Panc1 (cell line): ENCODE results near the gene ZC3HAV1. TPM values are rescaled to one million over a fixed set of nuclear protein-coding genes. Genes with fewer than 3 reads are reported as not detected.
A peak's percentile ranks its signal among the peaks of the same experiment; 100 is the strongest.

Experiments used
- ATAC-seq: fragments of 200-7000 bp; cut with Tn5 transposase; 2 replicates; pipeline ENCODE4 v1.9.1; 2020; ENCODE audit warnings: mild to moderate bottlenecking, moderate library complexity
- BruUV-seq: library from RNA; stranded (reverse); fragments of 400-500 nt; replicated peaks from 2 replicates; lab custom pipeline; 2021; lab: Mats Ljungman, UMichigan
- CTCF ChIA-PET: fragments of 300-600 bp; sonication (Branson Sonifier 250); formaldehyde crosslinking; loops from one replicate; lab custom pipeline; 2022; ENCODE audit warnings: antibody characterized with exemption; lab: Charles Lee
- POLR2A ChIA-PET: fragments of 300-600 bp; sonication (Branson Sonifier 250); formaldehyde crosslinking; loops from one replicate; lab custom pipeline; 2022; ENCODE audit warnings: antibody characterized with exemption; lab: Charles Lee
- DNase-seq: peaks from one replicate; pipeline ENCODE4 v3.0.0-alpha.2; 2010; ENCODE audit warnings: low read depth, low spot score
- H3K27ac ChIP-seq: 2 replicates; pipeline ENCODE4 v1.5.1; 2011; ENCODE audit warnings: mild to moderate bottlenecking, low read length, inconsistent platforms
- H3K27me3 ChIP-seq: fragments of 200-500 bp; sonication (Bioruptor generic); 2 replicates; pipeline ENCODE4 v1.6.0; 2014; ENCODE audit warnings: low read length, inconsistent platforms; ENCODE audit not compliant: control insufficient read depth, insufficient read depth
- H3K36me3 ChIP-seq: fragments of 200-500 bp; sonication (Bioruptor generic); 2 replicates; pipeline ENCODE4 v1.5.1; 2014; ENCODE audit warnings: inconsistent platforms, mild to moderate bottlenecking, low read length, moderate library complexity; ENCODE audit not compliant: control insufficient read depth, insufficient read depth
- H3K4me1 ChIP-seq: 2 replicates; pipeline ENCODE4 v1.5.1; 2011; ENCODE audit warnings: inconsistent platforms, mild to moderate bottlenecking, low read length, moderate library complexity; ENCODE audit not compliant: control insufficient read depth, insufficient read depth
- H3K4me3 ChIP-seq, 2 experiments: 2 replicates each; pipeline ENCODE4 v1.5.1; 2011 to 2012; ENCODE audit warnings: low read depth in 2 of 2, low read length in 2 of 2, mild to moderate bottlenecking in 2 of 2, inconsistent platforms in 1 of 2, moderate library complexity in 1 of 2
- H3K9me3 ChIP-seq: fragments of 200-500 bp; sonication (Bioruptor generic); 2 replicates; pipeline ENCODE4 v1.5.1; 2014; ENCODE audit warnings: low read depth, mild to moderate bottlenecking, inconsistent platforms, low read length, moderate library complexity; ENCODE audit not compliant: control insufficient read depth, insufficient read depth
- POLR2AphosphoS5 ChIP-seq: IDR thresholded peaks from 2 replicates; pipeline ENCODE4 v1.6.1; 2012; ENCODE audit warnings: mild to moderate bottlenecking, low read depth, low read length, moderate library complexity
- SIN3A ChIP-seq: IDR thresholded peaks from 2 replicates; pipeline ENCODE4 v1.6.1; 2012; ENCODE audit warnings: low read depth, mild to moderate bottlenecking, low read length, moderate library complexity, borderline replicate concordance; ENCODE audit not compliant: insufficient read depth
- TCF7L2 ChIP-seq: IDR thresholded peaks from 2 replicates; pipeline ENCODE4 v1.6.1; 2011; ENCODE audit warnings: mild to moderate bottlenecking, low read depth, low read length, inconsistent platforms
- in situ Hi-C: cut with HindIII; loops from 2 replicates; pipeline ENCODE4 v1.10.0; 2016; ENCODE audit warnings: low sequenced_read_pairs, low pct_unique_long_range_greater_than_20kb
- intact Hi-C: fragments of 100-400 bp; cut with micrococcal nuclease; formaldehyde crosslinking; loops from one replicate; pipeline ENCODE4 v1.10.0; 2022; ENCODE audit not compliant: unreplicated experiment
- total RNA-seq: library from RNA; stranded (reverse); gene quantifications from one replicate; pipeline ENCODE4 v1.2.1, GENCODE V29; 2021; ENCODE audit not compliant: unreplicated experiment
- TF ChIP-seq, protein P1 (sequence below): fragments of 450-650 bp; IDR thresholded peaks from 2 replicates; pipeline ENCODE4 v1.5.1; 2017; ENCODE audit warnings: mild to moderate bottlenecking
- TF ChIP-seq, protein P2 (sequence below), 2 experiments: IDR thresholded peaks; 2 replicates each; pipeline ENCODE4 v1.6.1; 2011 to 2012; ENCODE audit warnings: low read depth in 2 of 2, control low read depth in 1 of 2, low read length in 1 of 2, mild to moderate bottlenecking in 1 of 2, moderate library complexity in 1 of 2; ENCODE audit not compliant: insufficient read depth in 1 of 2

ZC3HAV1 gene
- total RNA-seq, 1 experiment from 2014 or later: 47.1 TPM

DNA sequence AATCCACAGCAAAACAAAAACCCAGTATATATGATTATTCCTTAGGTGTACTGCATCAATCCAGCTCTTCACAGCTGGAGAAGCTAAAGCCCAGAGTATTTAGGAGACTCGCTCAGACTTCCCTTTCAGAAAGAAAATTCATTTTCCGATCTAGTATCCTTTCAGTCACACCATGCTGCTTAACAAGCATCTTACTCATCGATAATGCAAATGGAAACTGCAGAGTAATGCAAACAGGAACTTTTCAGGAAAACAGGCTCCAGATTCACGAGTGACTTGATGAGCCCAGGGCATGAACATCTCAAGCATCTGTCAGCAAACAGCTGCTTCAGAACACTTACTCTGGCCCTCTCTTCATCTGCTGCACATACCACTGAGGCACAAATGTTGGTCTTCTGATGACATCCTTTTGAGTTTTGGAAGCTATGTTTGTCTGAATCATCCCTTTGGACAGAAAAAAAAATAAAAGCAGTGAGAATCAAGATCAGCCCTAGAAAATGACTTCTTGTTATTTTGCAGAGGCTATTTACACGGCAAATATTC, 48.8 kb downstream of the ZC3HAV1 start:
- intact Hi-C loops: no loop called here
- ATAC-seq: no peak
- H3K4me1 ChIP-seq: no peaks in the 10 kb centered on the region
- POLR2A ChIA-PET: no interaction called here
- peaks cover 22% of the 10 kb centered on the region for H3K36me3 ChIP-seq
- DNase-seq: no peak
- in situ Hi-C loops: no loop called here
- no peak overlapping the region for H3K27ac ChIP-seq
- no peaks in the 10 kb centered on the region for H3K9me3 ChIP-seq
- H3K27me3 ChIP-seq: no peaks in the 10 kb centered on the region
- CTCF ChIA-PET: no interaction called here
- H3K4me3 ChIP-seq: no peak overlapping the region
- BruUV-seq: no TSS peak
- TF ChIP-seq, protein P1, sequence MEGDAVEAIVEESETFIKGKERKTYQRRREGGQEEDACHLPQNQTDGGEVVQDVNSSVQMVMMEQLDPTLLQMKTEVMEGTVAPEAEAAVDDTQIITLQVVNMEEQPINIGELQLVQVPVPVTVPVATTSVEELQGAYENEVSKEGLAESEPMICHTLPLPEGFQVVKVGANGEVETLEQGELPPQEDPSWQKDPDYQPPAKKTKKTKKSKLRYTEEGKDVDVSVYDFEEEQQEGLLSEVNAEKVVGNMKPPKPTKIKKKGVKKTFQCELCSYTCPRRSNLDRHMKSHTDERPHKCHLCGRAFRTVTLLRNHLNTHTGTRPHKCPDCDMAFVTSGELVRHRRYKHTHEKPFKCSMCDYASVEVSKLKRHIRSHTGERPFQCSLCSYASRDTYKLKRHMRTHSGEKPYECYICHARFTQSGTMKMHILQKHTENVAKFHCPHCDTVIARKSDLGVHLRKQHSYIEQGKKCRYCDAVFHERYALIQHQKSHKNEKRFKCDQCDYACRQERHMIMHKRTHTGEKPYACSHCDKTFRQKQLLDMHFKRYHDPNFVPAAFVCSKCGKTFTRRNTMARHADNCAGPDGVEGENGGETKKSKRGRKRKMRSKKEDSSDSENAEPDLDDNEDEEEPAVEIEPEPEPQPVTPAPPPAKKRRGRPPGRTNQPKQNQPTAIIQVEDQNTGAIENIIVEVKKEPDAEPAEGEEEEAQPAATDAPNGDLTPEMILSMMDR: no peak
- TF ChIP-seq SIN3A (no peak), TCF7L2 (no peak), POLR2AphosphoS5 (no peak)
- TF ChIP-seq, protein P2, sequence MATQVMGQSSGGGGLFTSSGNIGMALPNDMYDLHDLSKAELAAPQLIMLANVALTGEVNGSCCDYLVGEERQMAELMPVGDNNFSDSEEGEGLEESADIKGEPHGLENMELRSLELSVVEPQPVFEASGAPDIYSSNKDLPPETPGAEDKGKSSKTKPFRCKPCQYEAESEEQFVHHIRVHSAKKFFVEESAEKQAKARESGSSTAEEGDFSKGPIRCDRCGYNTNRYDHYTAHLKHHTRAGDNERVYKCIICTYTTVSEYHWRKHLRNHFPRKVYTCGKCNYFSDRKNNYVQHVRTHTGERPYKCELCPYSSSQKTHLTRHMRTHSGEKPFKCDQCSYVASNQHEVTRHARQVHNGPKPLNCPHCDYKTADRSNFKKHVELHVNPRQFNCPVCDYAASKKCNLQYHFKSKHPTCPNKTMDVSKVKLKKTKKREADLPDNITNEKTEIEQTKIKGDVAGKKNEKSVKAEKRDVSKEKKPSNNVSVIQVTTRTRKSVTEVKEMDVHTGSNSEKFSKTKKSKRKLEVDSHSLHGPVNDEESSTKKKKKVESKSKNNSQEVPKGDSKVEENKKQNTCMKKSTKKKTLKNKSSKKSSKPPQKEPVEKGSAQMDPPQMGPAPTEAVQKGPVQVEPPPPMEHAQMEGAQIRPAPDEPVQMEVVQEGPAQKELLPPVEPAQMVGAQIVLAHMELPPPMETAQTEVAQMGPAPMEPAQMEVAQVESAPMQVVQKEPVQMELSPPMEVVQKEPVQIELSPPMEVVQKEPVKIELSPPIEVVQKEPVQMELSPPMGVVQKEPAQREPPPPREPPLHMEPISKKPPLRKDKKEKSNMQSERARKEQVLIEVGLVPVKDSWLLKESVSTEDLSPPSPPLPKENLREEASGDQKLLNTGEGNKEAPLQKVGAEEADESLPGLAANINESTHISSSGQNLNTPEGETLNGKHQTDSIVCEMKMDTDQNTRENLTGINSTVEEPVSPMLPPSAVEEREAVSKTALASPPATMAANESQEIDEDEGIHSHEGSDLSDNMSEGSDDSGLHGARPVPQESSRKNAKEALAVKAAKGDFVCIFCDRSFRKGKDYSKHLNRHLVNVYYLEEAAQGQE (IDR thresholded peaks at IDR 0.05; ENCODE audit: insufficient read depth in 1 of 2, low read depth in 2 of 2, low read length in 1 of 2): no peak

DNA sequence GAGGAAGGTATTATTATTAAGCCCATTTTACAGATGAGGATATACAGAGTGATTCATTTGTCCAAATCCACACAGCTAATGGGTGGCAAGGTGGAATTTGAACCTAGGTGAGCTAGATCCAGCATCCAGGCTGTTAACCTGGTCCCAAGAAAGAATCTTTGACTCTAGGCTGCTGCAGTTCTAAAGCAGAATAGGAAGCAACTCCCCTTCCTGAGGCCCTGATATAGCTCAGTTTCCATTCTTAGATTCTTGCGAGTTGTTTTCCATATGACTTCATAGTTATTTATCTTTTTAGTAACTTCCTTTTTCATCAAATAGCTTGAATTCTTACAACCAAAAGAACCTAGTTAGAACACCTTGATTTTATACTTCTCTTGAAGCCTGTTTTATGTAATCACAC, 49.6 kb downstream of the ZC3HAV1 start:
- no peak overlapping the region for H3K4me3 ChIP-seq
- TF ChIP-seq, protein P2 (IDR thresholded peaks at IDR 0.05; ENCODE audit: insufficient read depth in 1 of 2, low read depth in 2 of 2, low read length in 1 of 2): no peak
- TF ChIP-seq TCF7L2: no peak
- no peak for TF ChIP-seq SIN3A
- no peak for TF ChIP-seq POLR2AphosphoS5
- TF ChIP-seq, protein P1: no peak
- H3K9me3 ChIP-seq: no peaks in the 10 kb centered on the region
- DNase-seq: no peak
- ChIA-PET POLR2A (no interaction called here), CTCF (no interaction called here)
- intact Hi-C loops: no loop called here
- no peaks in the 10 kb centered on the region for H3K27me3 ChIP-seq
- BruUV-seq: TSS peak; percentile 38
- no peak for ATAC-seq
- H3K36me3 ChIP-seq: peaks cover 30% of the 10 kb centered on the region
- no peak overlapping the region for H3K27ac ChIP-seq
- no peaks in the 10 kb centered on the region for H3K4me1 ChIP-seq
- in situ Hi-C loops: no loop called here
